ENCODE data around the gene KNL1.
"Not testable (repeated sequence)": the region's sequence is repeated elsewhere in the genome, so short reads cannot be mapped to it uniquely, and the experiment has no call there.

Gene KNL1, protein sequence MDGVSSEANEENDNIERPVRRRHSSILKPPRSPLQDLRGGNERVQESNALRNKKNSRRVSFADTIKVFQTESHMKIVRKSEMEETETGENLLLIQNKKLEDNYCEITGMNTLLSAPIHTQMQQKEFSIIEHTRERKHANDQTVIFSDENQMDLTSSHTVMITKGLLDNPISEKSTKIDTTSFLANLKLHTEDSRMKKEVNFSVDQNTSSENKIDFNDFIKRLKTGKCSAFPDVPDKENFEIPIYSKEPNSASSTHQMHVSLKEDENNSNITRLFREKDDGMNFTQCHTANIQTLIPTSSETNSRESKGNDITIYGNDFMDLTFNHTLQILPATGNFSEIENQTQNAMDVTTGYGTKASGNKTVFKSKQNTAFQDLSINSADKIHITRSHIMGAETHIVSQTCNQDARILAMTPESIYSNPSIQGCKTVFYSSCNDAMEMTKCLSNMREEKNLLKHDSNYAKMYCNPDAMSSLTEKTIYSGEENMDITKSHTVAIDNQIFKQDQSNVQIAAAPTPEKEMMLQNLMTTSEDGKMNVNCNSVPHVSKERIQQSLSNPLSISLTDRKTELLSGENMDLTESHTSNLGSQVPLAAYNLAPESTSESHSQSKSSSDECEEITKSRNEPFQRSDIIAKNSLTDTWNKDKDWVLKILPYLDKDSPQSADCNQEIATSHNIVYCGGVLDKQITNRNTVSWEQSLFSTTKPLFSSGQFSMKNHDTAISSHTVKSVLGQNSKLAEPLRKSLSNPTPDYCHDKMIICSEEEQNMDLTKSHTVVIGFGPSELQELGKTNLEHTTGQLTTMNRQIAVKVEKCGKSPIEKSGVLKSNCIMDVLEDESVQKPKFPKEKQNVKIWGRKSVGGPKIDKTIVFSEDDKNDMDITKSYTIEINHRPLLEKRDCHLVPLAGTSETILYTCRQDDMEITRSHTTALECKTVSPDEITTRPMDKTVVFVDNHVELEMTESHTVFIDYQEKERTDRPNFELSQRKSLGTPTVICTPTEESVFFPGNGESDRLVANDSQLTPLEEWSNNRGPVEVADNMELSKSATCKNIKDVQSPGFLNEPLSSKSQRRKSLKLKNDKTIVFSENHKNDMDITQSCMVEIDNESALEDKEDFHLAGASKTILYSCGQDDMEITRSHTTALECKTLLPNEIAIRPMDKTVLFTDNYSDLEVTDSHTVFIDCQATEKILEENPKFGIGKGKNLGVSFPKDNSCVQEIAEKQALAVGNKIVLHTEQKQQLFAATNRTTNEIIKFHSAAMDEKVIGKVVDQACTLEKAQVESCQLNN (N-terminal part only)

DNA sequence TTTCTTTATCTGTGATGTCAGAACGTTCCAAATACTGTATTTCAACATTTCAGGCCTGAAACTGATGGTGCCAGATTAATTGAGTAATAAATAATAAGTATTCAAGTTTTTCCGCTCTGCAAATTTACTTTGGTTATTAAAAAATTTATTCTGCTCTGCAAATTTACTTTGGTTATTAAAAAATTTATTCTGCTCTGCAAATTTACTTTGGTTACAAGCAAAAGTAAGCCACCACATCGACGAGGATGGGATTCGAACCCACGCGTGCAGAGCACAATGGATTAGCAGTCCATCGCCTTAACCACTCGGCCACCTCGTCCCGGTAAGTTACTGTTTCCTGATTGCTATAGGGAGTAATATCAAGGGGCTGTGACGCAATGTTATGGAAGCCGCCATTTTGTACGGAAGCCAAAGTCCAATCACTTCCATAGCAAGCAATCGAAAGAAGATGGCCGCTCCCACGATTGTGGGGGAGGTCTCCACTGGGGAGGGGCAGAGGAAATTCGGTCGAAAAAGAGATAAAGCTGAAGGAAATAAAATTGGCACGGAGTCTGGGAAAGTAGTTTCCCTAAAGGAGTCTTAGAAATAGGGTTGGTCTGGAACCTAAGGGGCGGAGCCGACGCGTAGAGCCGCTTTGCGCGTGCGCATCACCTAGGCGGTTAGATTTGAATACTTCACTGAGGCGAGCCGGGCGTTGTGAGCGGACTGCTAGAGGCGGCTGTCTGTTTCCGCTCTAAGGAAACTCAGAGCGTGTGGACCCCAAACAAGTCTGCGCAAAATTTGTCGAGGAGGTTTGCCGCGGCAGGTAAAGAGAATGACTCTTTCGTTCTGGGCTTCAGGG, at the start of gene KNL1:
Gene KNL1, plus strand, starts transcription at position 662 of the 841 bp plus-strand sequence. CDS start 8,683 bp downstream, outside the sequence.
- peak; percentile 93 for DNase-seq

DNA sequence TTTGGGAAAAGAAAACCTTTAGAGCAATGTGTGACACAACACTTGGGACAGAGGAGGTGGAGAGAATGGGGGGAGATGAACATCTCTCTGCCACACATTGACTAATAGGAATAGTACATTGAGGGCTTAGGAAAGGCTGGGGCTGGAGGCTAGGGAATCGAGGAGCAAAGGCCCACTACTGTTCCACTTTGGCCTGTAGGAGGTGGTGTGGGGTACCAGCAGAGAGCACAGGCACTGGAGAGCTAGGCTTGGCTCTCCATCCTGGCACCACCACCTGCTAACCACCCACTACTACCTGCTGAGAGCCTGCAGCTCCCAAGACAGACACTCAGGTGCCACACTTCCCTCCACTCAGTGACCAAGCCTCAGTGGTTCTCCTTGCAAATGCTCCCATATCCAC, 48.6 kb upstream of the KNL1 start:
- no peak for DNase-seq

DNA sequence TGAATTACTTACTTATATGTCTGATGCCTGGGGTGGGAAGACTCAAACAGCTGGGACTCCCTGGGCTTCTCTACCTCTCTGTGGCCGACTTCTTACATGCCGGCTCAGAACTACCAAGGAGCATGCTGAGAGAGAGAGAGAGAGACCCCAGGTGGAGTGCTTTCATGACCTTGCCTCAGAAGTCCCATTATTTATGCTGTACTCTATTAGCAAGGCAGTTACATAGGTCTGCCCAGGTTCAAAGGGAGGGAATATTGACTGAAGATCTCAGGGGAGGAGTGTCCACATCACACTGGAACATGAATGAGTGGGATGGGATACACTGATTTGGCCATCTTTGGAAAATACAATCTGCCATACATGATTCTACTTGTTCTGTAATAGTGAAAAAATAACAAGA, 45.4 kb upstream of the KNL1 start:
- no peak for DNase-seq

DNA sequence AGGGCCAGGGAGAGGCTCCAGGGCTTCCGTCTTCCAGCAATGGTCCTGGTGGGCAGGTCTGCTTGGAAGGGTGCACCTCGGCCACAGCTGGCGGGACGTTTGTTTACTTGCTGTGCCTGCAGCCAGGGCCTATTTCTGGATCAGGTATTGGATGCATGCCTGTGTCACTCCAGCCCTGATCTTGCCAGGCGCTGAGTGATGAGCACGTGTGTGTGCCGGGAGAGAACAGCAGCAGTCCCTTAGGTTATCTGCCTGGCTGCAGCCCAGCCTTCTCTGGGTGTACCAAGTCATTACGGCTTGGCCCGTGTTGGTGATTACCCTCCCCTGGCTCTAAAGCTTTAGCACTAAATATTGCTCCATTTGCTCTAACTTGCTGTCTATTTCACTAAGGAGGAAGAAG, 44.2 kb upstream of the KNL1 start:
- no peak for DNase-seq

DNA sequence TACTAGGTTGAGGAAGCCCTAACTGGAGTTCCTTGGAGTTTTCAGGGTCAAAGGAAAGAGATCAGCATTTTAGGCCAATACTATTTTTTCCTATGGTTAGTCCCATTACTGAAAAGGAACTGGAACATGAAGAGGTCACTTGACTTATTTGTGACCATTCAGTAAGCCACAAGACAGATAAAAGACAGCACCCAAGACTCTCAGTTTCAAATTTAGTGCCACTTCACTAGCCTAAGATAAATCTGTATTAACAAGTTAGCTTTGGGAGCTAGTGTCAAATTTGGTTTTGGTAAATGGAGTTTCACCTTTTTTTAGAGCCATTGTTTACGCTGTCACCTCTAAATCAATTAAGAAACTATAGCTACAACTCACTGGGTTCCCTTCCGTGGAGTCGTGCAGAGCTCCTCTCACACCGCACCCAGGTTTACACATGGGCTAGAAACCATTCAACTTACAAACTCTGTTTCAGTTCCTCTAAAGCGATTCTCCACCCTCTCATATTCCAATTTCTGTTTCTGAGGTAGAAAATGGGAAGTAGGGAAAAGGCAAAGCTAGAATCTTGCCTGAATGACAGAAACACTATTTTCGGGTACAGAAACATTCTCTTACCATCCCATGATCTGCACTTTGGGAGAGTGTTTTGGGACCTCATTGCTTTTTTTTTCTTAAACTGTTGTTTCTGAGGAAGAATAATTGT, 43.6 kb upstream of the KNL1 start:
- no peak for DNase-seq

DNA sequence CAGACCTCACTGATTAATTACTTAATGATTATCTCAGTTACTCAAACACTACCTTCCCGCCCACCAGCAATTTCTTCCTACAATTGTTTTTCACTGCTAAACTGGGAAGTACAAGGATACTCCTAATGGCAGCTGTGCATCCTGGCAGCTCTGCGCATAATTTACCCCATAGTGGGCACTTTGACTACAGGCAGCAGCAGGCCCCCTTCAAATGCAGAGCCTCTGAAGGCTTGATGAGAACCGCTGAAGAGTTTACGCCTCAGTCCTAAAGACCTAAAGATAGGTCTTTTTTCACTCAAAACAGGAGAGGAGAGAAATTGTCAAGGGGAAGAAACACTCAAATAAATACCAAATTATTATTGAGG, 39.9 kb upstream of the KNL1 start:
- DNase-seq: no peak

DNA sequence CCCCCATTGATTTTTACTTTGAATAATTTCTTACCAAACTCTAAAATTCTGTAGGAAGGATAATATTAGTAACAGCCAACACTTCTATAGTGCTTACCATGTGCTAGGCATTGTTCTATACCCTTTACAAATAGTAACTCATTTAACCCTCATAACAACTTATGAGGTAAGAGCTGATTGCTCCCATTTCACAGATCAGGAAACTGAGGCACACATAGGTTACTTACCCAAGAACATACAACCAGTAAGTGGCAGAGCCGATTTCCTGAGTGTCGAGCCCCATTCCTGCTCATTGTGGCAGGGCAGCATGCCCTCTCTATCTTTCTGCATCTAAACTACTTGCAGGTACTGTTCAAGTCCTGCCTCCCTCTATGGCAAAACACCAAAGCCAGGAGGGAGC, 38.2 kb upstream of the KNL1 start:
- DNase-seq: no peak

DNA sequence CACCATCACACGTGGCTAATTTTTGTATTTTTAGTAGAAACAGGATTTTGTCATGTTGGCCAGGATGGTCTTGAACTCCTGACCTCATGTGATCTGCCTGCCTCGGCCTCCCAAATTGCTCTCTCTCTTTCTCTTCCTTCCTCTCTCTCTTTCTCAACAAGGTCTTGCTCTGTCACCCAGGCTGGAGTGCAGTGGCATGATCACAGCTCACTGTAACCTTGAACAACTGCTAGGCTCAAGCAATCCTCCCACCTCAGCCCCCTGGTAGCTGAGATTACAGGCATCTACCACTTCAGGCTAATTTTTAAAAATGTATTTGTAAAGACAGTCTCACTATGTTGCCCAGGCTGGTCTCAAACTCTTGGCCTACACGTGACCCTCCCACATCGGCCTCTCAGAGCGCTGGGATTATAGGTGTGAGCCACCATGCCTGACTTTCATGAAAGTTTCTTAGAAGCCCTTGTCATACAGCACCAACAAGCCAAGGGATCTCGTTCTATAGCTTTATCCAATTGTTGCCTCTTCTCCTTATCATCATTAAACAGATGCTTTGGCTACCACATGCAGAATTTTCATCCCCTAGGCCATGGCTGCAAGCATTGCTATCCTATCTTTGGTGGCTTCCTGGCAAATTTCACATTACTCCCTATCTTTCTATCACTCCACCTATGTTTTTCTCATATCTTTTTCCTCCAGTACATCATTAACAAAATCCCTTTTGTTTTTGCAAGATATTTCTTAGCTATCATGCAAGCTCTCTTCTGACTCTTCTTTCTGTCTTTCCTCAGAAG, 34.9 kb upstream of the KNL1 start:
- DNase-seq: no peak

DNA sequence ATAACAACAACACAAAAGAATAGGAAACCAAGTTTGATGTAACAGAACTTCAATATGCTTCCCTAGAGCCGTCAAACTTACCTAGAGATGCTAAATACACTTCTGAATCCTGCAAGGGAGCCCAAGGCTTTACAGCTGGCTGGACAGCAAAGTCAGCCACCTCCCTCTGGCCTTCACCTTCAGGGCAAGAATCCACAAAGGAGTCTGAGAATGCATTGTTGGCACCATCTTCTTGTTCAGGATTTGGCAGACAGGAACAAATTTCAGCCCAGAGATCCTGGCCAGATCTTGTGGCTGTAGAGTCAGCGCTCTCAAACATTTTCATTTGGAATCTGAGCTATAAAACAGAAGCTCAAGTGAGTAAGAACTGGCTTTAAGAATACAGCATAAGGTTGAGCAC, 31.4 kb upstream of the KNL1 start:
- DNase-seq: no peak

DNA sequence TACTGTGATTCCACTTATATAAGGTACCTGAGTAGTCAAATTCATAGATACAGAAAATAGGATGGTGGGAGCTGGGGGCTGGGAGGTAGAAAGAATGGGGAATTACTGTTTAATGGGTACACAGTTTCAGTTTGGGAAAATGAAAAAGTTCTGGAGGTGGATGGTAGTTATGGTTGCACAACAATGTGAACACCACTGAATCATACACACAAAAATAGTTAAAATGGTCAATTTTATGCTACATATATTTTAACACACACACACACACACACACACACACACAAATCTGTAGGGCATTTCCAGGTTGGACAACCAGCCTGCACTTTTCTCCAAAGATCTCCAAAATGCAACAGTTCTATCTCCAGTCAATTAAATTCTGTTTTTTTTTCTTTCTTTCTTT, 30.6 kb upstream of the KNL1 start:
- no peak for DNase-seq

DNA sequence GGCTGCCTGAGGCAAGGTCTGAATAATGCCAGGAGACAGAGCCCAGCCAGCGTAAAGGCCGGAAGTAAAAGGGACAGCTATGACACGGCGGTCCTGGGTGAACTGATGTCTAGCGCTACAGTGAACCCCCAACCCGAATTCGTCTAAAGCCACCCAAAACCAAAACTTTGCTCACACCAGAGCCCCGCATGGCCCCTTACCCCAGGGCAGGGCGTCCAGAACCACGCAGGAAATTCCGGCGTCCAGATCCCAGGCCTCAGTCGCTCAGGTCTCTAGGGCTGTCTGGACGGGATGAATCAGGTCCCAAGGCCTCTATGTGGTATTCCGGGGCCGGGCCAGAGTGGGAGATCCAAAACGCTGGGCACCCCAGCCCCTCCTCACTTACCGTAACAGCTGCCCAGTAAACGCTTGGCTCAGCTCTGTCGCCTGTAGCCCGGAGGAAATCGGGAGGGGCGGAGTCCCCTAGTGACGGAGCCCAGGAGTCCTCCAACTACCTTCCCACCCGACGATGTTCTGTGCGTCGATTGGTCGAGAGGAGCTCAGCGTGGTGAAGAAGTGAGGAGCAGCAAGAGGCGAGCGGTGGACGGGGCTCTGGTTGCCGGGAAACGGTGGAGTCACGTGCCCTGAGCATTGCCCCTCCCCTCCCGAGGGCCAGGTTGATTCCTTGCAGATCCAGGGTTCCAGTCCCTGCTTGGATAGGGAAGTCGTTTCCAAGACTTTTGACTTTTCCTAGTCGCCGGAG, 29.3 kb upstream of the KNL1 start, which contains the start of gene CCDC32:
Gene CCDC32, minus strand, starts transcription at position 452 of the 742 bp plus-strand sequence. CDS start 2,027 bp downstream, outside the sequence.
- DNase-seq: peak; percentile 99

DNA sequence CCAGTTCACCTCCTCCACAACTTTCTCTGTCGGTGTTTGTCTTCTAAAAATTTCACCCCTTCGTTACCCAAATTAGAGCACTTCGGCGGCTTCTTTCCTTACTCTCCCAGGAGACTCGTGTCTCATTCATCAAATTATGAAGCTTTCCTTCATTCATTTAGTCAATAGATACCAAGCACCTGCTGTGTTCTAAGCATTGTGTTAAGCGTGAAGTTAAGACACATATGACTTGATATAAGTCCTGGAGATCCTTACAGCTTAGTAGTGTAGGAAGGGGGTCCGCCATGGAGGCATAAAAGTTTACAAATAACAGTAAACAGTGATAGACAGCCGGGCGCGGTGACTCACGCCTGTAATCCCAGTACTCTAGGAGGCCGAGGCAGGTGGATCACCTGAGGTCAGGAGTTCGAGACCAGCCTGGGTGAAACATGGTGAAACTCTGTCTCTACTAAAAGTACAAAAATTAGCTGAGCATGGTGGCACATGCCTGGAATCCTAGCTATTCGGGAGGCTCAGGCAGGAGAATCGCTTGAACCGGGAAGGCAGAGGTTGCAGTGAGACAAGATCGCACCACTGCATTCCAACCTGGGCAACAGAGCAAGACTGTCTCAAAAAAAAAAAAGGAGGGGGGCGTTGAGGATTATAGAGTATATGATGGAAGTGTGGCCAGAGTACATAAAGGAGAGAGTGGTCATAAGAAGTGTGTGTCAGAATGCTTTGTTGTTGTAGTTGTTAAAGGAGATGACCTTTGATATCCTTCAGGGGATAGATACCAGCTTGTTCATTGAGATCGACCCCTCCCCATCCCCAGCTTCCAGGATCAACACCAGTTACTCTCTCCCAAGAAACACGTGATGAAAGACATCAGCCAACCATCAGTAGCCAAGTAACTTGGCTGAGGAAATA, 28.5 kb upstream of the KNL1 start:
- no peak for DNase-seq

DNA sequence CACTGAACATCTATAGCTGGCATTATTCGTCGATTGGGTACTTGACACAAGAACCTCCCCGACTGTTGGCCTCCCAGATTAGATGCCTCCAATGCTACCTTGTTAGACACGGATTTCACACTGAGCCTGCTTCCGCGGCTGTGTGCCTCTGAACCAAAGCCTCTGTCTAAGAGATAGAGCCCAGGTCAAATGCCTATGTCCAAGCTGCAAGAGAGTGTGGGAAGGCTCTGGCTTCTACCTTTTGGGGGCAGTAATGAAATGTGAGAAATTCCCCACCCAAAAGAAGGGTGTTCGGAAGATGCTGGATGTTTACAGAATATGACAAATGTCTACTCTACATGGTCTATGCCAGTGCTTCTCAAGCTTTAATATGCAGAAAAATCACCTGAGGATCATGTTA, 26.9 kb upstream of the KNL1 start:
- DNase-seq: peak; percentile 45

DNA sequence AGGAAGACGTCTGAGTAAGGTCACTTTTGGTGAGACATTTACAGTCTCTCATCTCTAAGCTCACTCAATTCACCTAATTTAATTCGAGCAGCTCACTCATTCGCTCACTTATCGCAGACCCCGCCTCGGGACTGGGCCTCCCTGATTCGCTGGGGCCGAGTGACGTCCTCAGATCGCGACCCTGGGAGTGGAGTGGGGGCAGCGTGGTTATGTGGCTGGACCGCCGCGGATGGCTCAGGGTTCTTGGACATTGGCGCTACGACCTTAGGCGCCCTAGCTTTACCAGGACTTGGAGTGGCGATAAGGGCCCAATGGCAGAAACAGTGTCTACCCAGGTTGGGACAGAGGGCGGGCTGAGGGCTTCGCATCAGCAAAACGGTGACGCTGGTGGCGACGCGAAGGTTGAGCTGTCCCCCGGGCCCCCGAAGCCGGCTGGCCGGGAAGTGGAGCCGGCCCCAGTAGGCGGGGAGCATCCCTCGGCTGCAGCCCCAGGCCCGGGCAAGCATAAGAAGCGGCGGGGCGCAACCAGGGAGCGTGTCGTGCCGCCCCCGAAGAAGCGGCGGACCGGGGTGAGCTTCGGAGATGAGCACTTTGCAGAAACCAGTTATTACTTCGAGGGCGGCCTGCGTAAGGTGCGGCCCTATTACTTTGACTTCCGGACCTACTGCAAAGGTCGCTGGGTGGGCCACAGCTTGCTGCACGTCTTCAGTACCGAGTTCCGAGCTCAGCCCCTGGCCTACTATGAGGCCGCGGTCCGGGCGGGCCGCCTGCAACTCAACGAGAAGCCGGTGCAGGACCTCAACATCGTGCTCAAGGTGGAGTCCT, 24.7 kb upstream of the KNL1 start, which contains the start of gene RPUSD2:
Gene RPUSD2, plus strand, starts transcription at position 171 of the 825 bp plus-strand sequence. Its CDS starts 39 bp downstream, at position 210.
- DNase-seq: peak; percentile 93

DNA sequence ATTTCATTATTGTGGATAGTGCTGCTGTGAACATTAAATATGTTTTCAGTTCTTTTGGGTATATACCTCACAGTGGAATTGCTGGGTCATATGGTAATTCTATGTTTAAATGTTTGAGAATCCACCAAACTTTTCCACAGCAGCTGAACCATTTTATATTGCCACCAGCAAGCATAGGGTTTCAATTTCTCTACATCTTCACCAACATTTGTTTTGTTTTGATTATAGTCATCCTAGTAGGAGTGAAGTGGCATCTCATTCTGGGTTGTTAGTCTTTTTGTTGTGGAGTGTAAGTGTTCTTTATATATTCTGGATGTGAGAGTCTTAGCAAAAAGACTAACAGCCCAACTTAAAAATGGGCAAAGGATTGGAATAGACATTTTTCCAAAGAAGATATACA, 18.9 kb upstream of the KNL1 start:
- DNase-seq: no peak

DNA sequence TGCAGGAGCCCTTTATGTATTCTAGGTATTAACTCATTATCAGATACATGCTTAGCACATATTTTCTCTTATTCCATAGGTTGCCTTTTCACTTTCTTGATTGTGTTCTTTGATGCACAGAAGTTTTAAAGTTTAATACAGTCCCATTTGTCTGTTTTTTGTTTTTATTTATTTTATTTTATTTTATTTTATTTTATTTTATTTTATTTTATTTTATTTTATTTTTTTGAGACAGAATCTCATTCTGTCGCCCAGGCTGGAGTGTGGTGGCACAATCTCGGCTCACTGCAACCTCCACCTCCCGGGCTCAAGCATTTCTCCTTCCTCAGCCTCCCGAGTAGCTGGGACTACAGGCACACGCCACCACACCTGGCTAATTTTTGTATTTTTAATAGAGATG, 17.1 kb upstream of the KNL1 start:
- not testable (repeated sequence) for DNase-seq

DNA sequence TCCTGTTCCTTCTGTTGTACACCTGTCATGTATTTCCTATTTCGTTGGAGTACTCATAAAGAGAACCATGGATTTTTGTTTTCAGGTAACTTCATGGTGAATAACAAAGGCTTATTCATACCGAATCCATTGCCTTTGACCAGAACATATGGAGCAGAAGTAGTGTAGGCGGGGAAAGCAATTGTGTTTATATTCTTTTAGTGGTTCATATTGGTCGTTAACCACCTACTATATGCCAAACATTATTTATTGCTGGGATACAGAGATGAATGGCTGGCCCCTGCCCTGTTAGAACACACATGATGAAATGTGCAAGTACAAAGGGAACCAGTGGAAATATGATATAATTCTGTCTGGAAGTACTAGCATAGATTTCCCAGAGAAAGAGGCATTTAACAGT, 15.2 kb upstream of the KNL1 start:
- no peak for DNase-seq

DNA sequence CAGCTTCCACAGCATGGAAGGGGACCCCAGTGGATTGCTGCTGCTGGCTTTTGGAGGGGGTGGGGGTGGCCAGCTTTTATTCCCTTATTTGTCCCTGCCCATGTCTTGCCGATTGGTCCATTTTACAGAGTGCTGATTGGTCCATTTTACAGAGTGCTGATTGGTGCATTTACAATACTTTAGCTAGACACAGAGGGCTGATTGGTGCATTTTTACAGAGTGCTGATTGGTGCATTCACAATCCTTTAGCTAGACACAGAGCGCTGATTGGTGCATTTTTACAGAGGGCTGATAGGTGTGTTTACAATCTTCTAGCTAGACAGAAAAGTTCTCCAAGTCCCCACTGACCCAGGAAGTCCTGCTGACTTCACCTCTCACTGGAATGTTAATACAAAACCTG, 12.3 kb upstream of the KNL1 start:
- DNase-seq: not testable (repeated sequence)
